ENCODE data around the gene SLC9C1. TPM values are rescaled to one million over a fixed set of nuclear protein-coding genes. Genes with fewer than 3 reads are reported as not detected.

The SLC9C1 gene
- polyA plus RNA-seq, 1 experiment = not detected

GRCh38 chr3:112130638-112130993 is 163.4 kb downstream of the SLC9C1 start:
- POLR2A ChIA-PET = no interaction called here
- Histone ChIP-seq H3K4me3 (ENCODE audit: low read depth, low read length) (no peak overlapping the region), H3K27me3 (ENCODE audit: control insufficient read depth, insufficient read depth, low read length) (no peaks in the 10 kb centered on the region), H3K36me3 (ENCODE audit: control insufficient read depth, insufficient read depth, low read length) (no peaks in the 10 kb centered on the region)
- no peak for DNase-seq (ENCODE audit: low read depth)
- TF ChIP-seq, protein P1, sequence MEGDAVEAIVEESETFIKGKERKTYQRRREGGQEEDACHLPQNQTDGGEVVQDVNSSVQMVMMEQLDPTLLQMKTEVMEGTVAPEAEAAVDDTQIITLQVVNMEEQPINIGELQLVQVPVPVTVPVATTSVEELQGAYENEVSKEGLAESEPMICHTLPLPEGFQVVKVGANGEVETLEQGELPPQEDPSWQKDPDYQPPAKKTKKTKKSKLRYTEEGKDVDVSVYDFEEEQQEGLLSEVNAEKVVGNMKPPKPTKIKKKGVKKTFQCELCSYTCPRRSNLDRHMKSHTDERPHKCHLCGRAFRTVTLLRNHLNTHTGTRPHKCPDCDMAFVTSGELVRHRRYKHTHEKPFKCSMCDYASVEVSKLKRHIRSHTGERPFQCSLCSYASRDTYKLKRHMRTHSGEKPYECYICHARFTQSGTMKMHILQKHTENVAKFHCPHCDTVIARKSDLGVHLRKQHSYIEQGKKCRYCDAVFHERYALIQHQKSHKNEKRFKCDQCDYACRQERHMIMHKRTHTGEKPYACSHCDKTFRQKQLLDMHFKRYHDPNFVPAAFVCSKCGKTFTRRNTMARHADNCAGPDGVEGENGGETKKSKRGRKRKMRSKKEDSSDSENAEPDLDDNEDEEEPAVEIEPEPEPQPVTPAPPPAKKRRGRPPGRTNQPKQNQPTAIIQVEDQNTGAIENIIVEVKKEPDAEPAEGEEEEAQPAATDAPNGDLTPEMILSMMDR (IDR thresholded peaks at IDR 0.05; ENCODE audit: insufficient read depth, low read depth, low read length) = no peak
- CTCF ChIA-PET = no interaction called here

- TF ChIP-seq, protein P1 (IDR thresholded peaks at IDR 0.05; ENCODE audit: insufficient read depth, low read depth, low read length) = no peak
- no peaks in the 10 kb centered on the region for H3K36me3 ChIP-seq (ENCODE audit: control insufficient read depth, insufficient read depth, low read length)
- DNase-seq (ENCODE audit: low read depth) = no peak
- ChIA-PET POLR2A (no interaction called here), CTCF (no interaction called here)
- no peaks in the 10 kb centered on the region for H3K27me3 ChIP-seq (ENCODE audit: control insufficient read depth, insufficient read depth, low read length)
- no peak overlapping the region for H3K4me3 ChIP-seq (ENCODE audit: low read depth, low read length)
Observed at GRCh38 chr3:112129925-112130637, 163.9 kb downstream of the SLC9C1 start.

DNA sequence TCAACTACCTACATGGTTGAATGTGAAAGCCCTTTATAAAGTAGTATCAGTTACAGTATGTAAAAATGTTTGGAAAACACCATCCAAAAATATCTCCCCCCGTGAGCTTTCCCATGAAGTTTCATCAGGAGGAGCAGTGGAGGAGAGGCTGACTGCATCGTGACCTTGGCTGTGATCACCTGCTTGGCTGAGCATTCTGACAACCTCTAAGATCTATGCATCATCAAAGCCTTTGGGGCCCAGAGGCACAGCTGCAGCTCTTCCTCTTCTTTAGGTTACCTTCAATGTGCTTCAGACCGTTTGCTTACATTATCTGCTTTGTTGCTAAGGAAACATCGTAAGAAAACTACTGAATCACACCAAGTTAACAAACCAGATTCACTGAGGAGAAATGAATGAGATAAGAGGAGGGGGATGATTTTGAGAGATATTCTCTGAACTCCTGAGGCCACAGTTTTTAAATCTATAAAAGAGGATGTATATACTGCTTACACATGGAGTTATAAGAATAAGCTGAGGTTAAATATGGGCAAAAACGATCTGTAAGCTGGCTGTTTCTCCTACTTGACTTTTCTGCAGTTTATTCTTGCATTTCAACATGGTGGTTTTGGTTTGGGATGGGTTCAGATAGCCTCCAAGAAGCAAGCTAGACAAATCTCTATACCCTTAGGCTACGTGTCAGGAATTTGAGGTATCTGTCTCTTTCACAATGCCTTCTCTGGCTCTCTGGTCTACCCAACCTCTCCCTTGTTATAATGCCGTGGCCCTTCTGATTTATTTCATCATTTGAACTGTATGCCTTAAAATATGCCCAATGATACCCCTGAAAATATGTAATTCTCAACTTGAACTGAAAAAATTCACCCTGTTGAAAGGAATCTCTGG is 164.9 kb downstream of the SLC9C1 start:
- no peak overlapping the region for H3K4me3 ChIP-seq (ENCODE audit: low read depth, low read length)
- CTCF ChIA-PET = interaction anchor here (1.1 to 2.2 kb wide), 2 partner anchors 8 to 18 kb away, joined by 3 to 9 read pairs; no protein-coding TSS in a partner anchor
- peak; percentile 37 for DNase-seq (ENCODE audit: low read depth)
- TF ChIP-seq, protein P1 (IDR thresholded peaks at IDR 0.05; ENCODE audit: insufficient read depth, low read depth, low read length) = no peak
- H3K27me3 ChIP-seq (ENCODE audit: control insufficient read depth, insufficient read depth, low read length) = no peaks in the 10 kb centered on the region
- no peaks in the 10 kb centered on the region for H3K36me3 ChIP-seq (ENCODE audit: control insufficient read depth, insufficient read depth, low read length)
- POLR2A ChIA-PET = no interaction called here

DNA sequence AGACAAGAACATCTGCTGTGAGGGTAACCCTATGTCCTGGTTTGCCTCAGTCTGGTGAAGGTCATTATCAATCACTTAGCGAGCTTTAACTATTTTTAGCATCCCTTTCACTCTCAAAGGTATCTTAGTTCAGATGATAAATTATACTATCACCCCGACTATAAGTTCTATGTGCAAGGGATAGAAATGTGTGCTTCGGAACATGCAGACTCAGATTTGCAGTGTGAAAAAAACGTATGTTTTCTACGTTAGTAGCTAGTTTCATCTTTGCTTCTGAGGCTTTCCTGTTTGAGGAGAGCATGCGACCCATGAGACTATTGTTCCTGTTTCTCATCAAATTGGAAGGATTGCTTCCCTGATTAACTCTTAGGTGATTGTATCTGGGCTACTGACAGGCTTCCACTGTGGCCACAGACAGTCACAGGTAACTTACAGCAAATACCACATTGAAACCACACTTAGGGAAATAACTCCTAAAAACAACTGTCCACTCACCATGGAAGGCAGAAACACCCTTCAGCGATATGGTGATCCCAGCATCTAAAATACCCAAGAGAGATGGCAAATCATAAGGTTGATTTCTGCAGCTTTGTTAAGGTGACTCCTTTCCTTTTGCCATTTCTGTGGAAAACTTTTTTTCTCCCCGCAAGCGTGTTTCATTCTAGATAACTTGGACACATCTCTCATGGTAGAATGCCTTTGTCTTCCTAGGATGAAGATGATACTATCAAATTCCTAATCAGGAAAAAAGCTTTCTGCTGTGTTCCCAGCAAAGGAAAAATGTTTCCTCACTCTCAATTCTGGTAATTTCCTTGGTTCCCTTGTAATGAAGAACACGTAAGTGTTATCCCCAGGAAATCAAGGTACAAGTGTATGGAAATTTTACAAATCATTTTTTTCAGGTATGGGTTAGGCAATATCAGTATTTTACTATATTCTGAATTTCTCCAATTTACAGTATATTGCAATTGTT is 166.2 kb downstream of the SLC9C1 start:
- Histone ChIP-seq H3K27me3 (ENCODE audit: control insufficient read depth, insufficient read depth, low read length) (no peaks in the 10 kb centered on the region), H3K36me3 (ENCODE audit: control insufficient read depth, insufficient read depth, low read length) (no peaks in the 10 kb centered on the region), H3K4me3 (ENCODE audit: low read depth, low read length) (no peak overlapping the region)
- CTCF ChIA-PET = interaction anchor here (1.1 to 2.2 kb wide), 2 partner anchors 10 to 16 kb away, joined by 3 to 9 read pairs; no protein-coding TSS in a partner anchor
- DNase-seq (ENCODE audit: low read depth) = no peak
- POLR2A ChIA-PET = no interaction called here
- TF ChIP-seq, protein P1 (IDR thresholded peaks at IDR 0.05; ENCODE audit: insufficient read depth, low read depth, low read length) = no peak

Measured in BJ (cell line).